Esophagus squamous epithelium (tissue), 5 donors: ENCODE data around the gene MLLT3. TPM values are rescaled to one million over a fixed set of nuclear protein-coding genes. Genes with fewer than 3 reads are reported as not detected.

Experiments used
- DNase-seq: peaks from one replicate; lab custom pipeline; 2025; lab: John Stamatoyannopoulos, UW
- H3K27ac ChIP-seq, 4 donors: fragments of 200-600 bp; sonication (generic); one replicate each; pipeline ENCODE4 v1.5.1; 2016 to 2019; ENCODE audit warnings: mild to moderate bottlenecking in 1 of 4
- H3K27me3 ChIP-seq, 4 donors: fragments of 200-600 bp; sonication (generic); 1 replicate in 3 of 4; 2 replicates in 1 of 4; pipeline versions ENCODE4 v1.5.1 to v1.6.0; 2017 to 2021; ENCODE audit warnings: antibody characterized with exemption in 1 of 4
- H3K36me3 ChIP-seq, 3 donors: fragments of 200-600 bp; sonication (generic); one replicate each; pipeline ENCODE4 v1.5.1; 2016 to 2019
- H3K4me1 ChIP-seq, 3 donors: fragments of 200-600 bp; sonication (generic); one replicate each; pipeline ENCODE4 v1.5.1; 2017 to 2019
- H3K4me3 ChIP-seq, 4 donors: fragments of 200-600 bp; sonication (generic); 1 replicate in 3 of 4; 2 replicates in 1 of 4; pipeline ENCODE4 v1.5.1; 2016 to 2019; ENCODE audit warnings: mild to moderate bottlenecking in 2 of 4, moderate library complexity in 1 of 4
- H3K9me3 ChIP-seq, 3 donors: fragments of 200-600 bp; sonication (generic); one replicate each; pipeline ENCODE4 v1.5.1; 2016 to 2019
- CTCF ChIP-seq, 6 experiments: fragments of 450-650 bp in 4 of 6; fragments of 200-600 bp in 2 of 6; sonication (generic) in 2 of 6; IDR thresholded peaks; one replicate each; pipeline ENCODE4 v1.5.1; 2016 to 2019; ENCODE audit warnings: antibody characterized with exemption in 6 of 6, mild to moderate bottlenecking in 4 of 6, moderate library complexity in 4 of 6
- POLR2A ChIP-seq, 4 donors: fragments of 450-650 bp; IDR thresholded peaks; one replicate each; pipeline ENCODE4 v1.6.1; 2017; ENCODE audit warnings: antibody characterized with exemption in 4 of 4, mild to moderate bottlenecking in 4 of 4, moderate library complexity in 3 of 4
- WGBS, 2 donors: methylation state at CpG; one replicate each; pipeline ENCODE4 v1.1.5; 2018; 5-methylcytosine and 5-hydroxymethylcytosine counted together
- intact Hi-C: fragments of 100-400 bp; cut with DNase I; formaldehyde crosslinking; loops from one replicate; pipeline ENCODE4 v1.15.0; 2022
- total RNA-seq, 4 donors: library from RNA; depleted of rRNA; stranded (reverse); fragments of >200 nt; gene quantifications; one replicate each; pipeline ENCODE4 v1.1.0, GENCODE V29; 2016
- donor health status: DM: yes; HTN: yes; CAD: no.

The MLLT3 gene
- total RNA-seq, 4 donors from 2014 or later: 8.2 to 21.5 (median 8.6) TPM

GRCh38 chr9:20650313-20650712 lies 28.0 kb upstream of the MLLT3 start:
- Histone ChIP-seq H3K9me3 (no peaks in the 10 kb centered on the region), H3K27ac (no peak overlapping the region), H3K4me3 (no peak overlapping the region), H3K4me1 (no peaks in the 10 kb centered on the region), H3K36me3 (no peaks in the 10 kb centered on the region), H3K27me3 (no peaks in the 10 kb centered on the region)
- DNase-seq: no peak
- intact Hi-C loops: no loop called here
- 94 to 95% methylated on average over 4 of the region's 4 CpGs for WGBS, 2 donors
- TF ChIP-seq CTCF (IDR thresholded peaks at IDR 0.05) (no peak), POLR2A (IDR thresholded peaks at IDR 0.05) (no peak)

- H3K4me3 ChIP-seq: no peak overlapping the region
- intact Hi-C loops: no loop called here
- WGBS, 2 donors: 29 to 36% methylated on average over 1 of the region's 1 CpG
- DNase-seq: no peak
- H3K9me3 ChIP-seq: no peaks in the 10 kb centered on the region
- H3K27me3 ChIP-seq: no peaks in the 10 kb centered on the region
- no peak overlapping the region for H3K27ac ChIP-seq
- no peaks in the 10 kb centered on the region for H3K36me3 ChIP-seq
- no peak for TF ChIP-seq POLR2A (IDR thresholded peaks at IDR 0.05)
- TF ChIP-seq CTCF (IDR thresholded peaks at IDR 0.05): no peak
- H3K4me1 ChIP-seq: no peaks in the 10 kb centered on the region
Measured at GRCh38 chr9:20649381-20649780, 27.1 kb upstream of the MLLT3 start.

GRCh38 chr9:20646656-20647055 lies 24.4 kb upstream of the MLLT3 start:
- TF ChIP-seq CTCF (IDR thresholded peaks at IDR 0.05): no peak
- TF ChIP-seq POLR2A (IDR thresholded peaks at IDR 0.05): no peak
- 67 to 88% methylated on average over 4 of the region's 4 CpGs for WGBS, 2 donors
- no peaks in the 10 kb centered on the region for H3K27me3 ChIP-seq
- H3K27ac ChIP-seq: no peak overlapping the region
- H3K4me3 ChIP-seq: no peak overlapping the region
- intact Hi-C loops: no loop called here
- DNase-seq: no peak
- no peaks in the 10 kb centered on the region for H3K9me3 ChIP-seq
- H3K4me1 ChIP-seq: no peaks in the 10 kb centered on the region
- H3K36me3 ChIP-seq: no peaks in the 10 kb centered on the region

GRCh38 chr9:20643660-20644059 lies 21.4 kb upstream of the MLLT3 start:
- TF ChIP-seq CTCF (IDR thresholded peaks at IDR 0.05) (no peak), POLR2A (IDR thresholded peaks at IDR 0.05) (no peak)
- WGBS, 2 donors: 36 to 56% methylated on average over 3 of the region's 3 CpGs
- H3K4me1 ChIP-seq: peaks cover 0 to 7% (median 0%) of the 10 kb centered on the region in 3 donors
- no peak overlapping the region for H3K27ac ChIP-seq
- H3K4me3 ChIP-seq: no peak overlapping the region
- no peaks in the 10 kb centered on the region for H3K9me3 ChIP-seq
- H3K27me3 ChIP-seq: no peaks in the 10 kb centered on the region
- intact Hi-C loops: no loop called here
- DNase-seq: no peak
- no peaks in the 10 kb centered on the region for H3K36me3 ChIP-seq

- Histone ChIP-seq H3K36me3 (no peaks in the 10 kb centered on the region), H3K27ac (no peak overlapping the region), H3K4me1 (peaks cover 0 to 7% (median 0%) of the 10 kb centered on the region in 3 donors), H3K4me3 (no peak overlapping the region), H3K27me3 (no peaks in the 10 kb centered on the region), H3K9me3 (no peaks in the 10 kb centered on the region)
- no peak for DNase-seq
- intact Hi-C loops: no loop called here
- TF ChIP-seq CTCF (IDR thresholded peaks at IDR 0.05) (no peak), POLR2A (IDR thresholded peaks at IDR 0.05) (no peak)
- 78 to 100% methylated on average over 1 of the region's 1 CpG for WGBS, 2 donors
Measured at GRCh38 chr9:20642045-20642444, 19.7 kb upstream of the MLLT3 start.
